GM19372 (cell line): ENCODE data around the gene HPD.
A peak's percentile ranks its signal among the peaks of the same experiment; 100 is the strongest.
"Not testable (repeated sequence)": the region's sequence is repeated elsewhere in the genome, so short reads cannot be mapped to it uniquely, and the experiment has no call there.

Source experiments
- ATAC-seq: cut with Tn5 transposase; IDR thresholded peaks from one replicate; pipeline ENCODE4 v1.9.1; 2021; ENCODE audit warnings: mild to moderate bottlenecking, low read depth, moderate library complexity; ENCODE audit not compliant: unreplicated experiment

The HPD gene

GRCh38 chr12:121800694-121801594 is 57.7 kb downstream of the HPD start:
- no peak for ATAC-seq

DNA sequence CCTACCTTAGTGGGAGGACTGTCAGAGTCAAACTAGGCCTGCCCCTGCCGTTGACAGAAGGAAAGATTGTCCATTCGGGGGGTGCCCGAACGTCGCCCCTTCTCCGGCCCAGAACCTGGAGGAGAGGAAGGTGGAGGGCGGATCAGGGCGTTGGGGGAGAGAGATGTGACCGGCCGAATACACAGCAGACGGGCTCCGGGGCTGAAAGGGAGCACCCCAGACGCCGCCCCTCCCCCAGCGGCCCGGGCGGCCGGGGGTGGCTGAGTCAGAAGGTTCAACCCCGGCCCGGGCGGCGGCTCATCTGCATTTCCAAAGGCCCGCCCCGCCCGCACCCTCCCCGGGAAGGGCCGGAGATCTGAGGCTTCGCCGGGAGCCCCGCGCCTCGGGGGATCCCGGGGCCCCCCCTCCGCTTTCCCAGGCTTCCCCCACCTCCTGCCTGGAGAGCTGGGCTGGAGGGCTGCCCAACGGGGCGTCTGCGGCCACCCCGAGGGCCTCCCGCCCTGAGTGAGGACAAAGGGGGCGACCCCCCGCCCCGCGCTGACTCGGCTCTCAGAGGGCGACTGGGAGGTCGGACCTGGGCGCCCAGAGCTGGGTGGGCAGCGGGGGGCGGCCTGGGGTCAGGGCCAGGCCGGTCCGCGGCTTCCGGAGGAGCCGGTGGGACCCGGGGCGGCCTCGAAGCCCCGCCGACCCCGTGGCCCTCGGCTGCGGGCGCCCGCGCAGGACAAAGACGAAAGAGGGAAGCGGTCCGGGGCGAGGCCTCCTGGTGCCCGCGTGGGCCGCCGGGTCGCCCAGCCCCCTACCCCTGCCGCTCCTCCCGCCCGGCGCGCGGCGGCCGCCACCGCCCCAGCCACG is 58.6 kb downstream of the HPD start:
- ATAC-seq: no peak

DNA sequence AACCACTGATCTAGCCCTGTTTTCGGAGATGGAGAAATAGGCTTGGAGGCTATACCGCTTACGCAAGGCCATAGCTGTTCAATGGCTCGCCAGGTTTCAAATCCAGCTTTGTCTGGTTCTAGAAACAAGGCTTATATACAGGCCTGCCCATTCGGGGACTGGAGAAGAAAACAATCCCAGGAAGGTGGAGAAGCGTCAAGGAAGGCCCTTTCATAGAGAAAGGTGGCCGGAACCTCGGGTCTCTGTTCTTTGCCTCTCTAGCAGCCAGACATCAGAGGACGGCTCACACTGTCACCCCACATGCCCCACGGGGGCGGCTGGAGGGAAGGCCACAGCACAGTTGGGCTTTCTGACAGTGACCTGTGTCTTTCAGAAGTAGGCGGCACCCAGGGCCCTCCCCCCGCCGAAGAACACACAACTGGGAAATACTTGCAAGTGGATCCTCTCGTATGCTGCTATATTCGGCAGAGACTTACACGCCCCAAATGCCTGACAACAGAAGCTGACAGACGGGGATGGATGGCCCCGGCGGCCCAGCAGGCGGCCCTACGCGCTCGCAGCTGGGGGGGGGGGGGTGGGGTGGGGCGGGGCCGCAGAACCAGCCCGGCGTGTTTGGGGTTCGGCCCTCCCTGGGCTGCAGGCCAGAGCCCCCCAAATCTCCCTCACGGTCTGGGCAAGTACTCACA is 59.4 kb downstream of the HPD start:
- ATAC-seq: no peak

GRCh38 chr12:121798787-121799155 is 59.9 kb downstream of the HPD start:
- ATAC-seq: no peak

GRCh38 chr12:121797937-121798786 is 60.5 kb downstream of the HPD start:
- no peak for ATAC-seq

DNA sequence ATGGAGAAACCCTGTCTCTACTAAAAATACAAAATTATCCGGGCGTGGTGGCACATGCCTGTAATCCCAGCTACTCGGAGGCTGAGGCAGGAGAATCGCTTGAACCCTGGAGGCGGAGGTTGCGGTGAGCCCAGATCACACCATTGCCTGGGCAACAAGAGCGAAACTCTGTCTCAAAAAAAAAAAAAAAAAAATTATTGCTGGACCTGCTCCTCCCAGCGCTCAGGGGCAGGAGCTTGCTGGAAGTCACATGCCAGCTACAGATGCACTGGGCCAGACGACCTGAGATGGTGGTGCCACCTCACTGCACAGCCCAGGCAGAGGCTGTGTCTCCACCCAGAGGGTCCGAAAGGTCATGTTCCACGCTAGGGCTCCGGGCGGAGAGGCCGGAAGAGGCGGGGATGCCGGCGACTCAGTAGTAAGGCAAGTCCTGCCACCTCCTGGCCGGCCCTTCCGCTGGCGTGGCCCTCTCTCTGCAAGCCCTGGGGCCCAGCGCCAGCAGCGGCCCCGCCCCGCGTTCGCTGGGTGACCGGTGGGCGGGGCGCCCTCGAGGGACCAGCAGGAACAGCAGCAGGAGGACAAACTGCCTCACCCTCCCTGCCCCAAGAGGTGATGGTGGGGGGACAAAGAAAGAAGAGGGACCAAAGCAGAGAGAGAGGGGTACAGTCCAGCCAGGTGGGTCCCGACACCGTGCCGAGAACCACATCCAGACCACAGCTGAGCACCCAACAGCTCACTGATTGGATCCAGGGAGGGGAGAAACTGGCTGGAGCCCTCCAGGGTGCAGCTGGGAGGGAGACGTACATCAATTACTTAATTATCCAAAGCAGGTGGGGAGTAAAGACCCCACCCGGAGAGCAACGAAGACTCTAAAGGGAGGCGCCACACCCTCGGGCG is 61.6 kb downstream of the HPD start:
- ATAC-seq: no peak

DNA sequence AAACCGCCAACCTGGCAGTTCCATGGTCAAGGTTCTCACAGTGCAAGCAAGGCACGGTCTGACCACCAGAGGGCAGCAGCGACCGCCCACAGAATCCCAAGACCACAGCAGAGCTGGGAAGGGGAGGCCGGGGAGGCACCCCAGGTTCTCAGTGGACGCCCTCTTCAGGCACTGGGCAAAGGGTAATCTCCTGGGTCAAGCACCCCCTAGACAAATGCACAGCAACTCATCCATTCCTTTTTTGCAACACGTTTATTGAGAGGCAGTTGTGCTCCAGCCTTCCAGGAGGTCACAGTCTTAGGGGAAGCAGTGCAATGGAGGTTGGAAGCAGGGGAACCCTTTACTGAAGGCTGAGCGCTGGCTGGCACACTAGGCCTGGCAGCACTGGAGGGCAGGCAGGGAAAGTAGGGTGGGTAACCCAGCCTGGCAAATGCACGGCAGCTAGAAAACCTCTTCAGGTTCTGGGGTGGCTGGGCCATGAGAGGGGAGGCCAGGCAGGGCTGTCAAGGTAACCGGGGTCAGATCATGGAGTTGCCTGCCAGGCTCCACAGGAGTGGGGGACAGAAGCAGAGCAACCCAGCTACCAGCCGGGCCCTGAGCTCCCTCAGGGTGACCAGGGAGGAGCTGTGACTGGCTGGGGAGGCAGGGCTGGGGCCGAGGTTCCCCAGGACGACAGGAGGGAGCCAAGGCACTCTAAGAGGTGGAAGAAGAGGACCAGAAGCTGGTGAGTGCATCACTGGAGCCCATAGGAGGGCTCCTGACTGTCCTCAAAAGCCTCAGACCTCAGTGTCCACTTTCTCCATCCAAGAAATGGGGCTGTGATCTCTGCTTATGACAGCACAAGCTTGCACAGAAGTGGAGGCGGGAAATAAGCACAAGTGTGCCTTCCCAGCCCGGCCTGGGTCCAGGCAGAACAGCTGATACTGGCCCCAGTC is 63.4 kb downstream of the HPD start:
- ATAC-seq: no peak

DNA sequence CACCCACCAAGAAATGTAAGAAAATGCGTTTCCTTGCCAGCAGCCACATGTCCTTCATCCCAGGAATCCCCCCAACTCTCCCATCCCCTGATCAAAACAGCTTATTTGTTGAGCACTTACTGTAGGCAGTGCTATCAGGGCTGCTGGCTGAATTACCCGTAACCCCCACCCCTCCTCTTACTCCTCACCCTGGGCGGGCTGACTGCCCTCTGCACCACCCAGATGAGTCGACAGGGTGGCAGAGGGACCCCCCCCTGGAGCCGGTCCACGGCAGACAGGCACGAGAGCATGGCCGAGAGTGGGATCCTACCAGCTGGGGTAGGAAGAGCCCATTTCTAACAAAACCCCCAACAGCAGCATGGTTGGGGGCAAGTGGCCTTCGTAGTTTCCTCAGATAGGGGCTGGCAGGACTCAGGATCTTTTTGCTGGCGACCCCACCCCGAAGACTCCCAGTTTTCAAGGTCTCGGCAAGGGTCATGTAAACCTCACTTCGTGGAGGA is 64.1 kb downstream of the HPD start:
- ATAC-seq: no peak

- ATAC-seq: peak; percentile 53
These were observed 64.7 kb downstream of the HPD start for GRCh38 chr12:121793838-121794533.

DNA sequence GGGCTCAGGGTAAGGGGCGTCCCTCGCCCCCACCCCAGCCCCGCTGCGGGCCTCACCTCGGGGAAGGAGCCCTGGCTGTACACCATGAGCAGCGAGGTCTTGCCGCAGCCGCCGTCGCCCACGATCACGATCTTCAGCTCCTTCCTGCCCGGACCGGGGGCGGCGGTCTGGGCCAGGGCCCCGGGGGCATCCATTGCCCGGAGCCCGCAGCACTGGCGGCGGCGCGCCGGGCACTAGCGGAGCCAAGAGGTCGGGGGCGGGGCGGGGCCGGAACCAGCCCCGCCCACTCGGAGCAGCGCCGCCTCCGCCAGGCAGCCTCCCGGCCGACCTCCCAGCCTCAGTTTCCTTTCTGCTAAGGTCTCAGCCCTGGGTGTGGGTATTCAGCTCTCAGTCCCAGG is 65.2 kb downstream of the HPD start, which contains the start of gene RHOF:
RHOF (minus strand) TSS at position 249 of the 398 bp plus-strand sequence; CDS start at position 194, 55 bp downstream.
- peak; percentile 25 for ATAC-seq

DNA sequence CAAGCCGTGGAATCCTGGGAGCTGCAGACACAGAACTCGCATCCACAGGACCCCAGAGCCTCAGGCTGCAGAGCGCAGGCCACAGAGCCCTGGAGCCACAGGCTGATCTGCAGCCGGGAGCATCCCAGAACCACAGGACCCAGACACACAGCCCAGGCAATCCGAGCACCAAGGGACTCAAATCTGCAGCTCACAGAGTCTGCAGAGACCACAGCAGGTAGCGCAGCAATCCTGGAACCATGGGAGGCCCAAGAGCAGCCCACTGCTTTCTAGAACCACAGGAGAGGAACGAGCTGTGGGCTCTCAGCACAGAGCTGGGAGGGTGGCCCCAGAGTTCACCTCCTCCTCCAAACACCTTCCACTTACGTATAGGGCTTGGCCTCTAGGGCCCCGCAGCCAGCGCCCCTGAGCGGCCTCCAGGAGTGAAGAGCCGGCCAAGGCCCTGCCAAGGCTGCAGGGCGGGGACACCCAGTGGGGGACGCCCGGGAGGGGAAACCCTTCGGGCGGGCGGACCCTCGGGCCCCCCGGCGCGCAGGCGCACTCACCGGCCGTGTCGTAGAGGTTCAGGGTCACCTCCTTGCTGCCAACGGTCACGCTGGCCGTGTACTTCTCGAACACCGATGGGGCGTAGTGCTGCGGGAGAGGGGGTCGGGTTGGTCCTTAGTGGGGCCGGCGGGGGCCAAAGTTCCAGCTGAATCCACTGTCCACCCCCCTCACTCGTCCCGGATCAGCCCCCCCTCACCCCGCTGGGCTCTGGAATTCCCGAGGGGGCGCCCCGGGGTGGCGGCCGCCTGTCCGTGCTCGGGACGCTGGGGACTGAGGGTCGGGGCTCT is 65.8 kb downstream of the HPD start:
- no peak for ATAC-seq

GRCh38 chr12:121791671-121792551 is 66.7 kb downstream of the HPD start:
- ATAC-seq: no peak

GRCh38 chr12:121790785-121791184 is 67.9 kb downstream of the HPD start:
- ATAC-seq: not testable (repeated sequence)

- peak; percentile 32 for ATAC-seq
These were observed 68.6 kb downstream of the HPD start for GRCh38 chr12:121789800-121790728.
